PC-3 (cell line): ENCODE data around the gene ACOT2.
"Not testable (repeated sequence)": the region's sequence is repeated elsewhere in the genome, so short reads cannot be mapped to it uniquely, and the experiment has no call there.

ENCODE experiments used
- CTCF ChIP-seq: fragments of 300-600 bp; sonication (generic); conservative IDR thresholded peaks from 2 replicates; pipeline ENCODE4 v1.5.1; 2017; ENCODE audit warnings: antibody characterized with exemption, low read depth, mild to moderate bottlenecking, low read length
- EZH2phosphoT487 ChIP-seq: fragments of 300-600 bp; sonication (generic); IDR thresholded peaks from 2 replicates; pipeline ENCODE4 v1.6.1; 2018; ENCODE audit warnings: mild to moderate bottlenecking, antibody characterized with exemption, low read length, borderline replicate concordance

- not testable (repeated sequence) for TF ChIP-seq CTCF, EZH2phosphoT487
Measured at GRCh38 chr14:73562696-73563095, 6.3 kb upstream of the ACOT2 start.
